Activated CD4-positive, alpha-beta T cell treated with anti-CD3 and anti-CD28 coated beads, Interleukin-2, amount 50 U/mL, for 1 hour (primary cell): ENCODE results near the gene BHMT2.
A peak's percentile ranks its signal among the peaks of the same experiment; 100 is the strongest.

ENCODE experiments used
- DNase-seq: peaks from one replicate; pipeline ENCODE4 v3.0.0-alpha.2; 2020

Gene BHMT2

GRCh38 chr5:79070350-79070667 is 742 bp downstream of the BHMT2 start:
- DNase-seq: no peak

DNA sequence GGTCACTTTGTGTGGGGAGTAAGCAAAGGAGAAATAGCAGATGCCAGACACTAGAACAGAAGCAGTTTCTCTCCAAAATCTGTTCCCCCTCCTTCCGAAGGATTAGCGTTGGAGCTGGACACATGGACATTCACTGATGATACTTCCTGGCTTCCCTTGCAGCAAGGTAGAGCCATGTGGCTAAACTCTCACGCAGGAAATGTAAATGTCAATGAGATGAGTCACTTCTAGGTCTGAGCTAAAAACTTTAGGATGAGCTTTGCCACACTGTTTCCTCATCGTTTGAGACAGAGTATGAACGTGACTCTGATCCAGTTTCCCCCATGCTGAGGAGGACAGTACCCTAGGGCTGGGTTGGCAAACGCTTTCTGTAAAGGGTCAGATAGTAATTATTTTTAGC is 5.1 kb downstream of the BHMT2 start:
- DNase-seq: no peak

GRCh38 chr5:79075646-79076426 is 6.3 kb downstream of the BHMT2 start:
- no peak for DNase-seq

DNA sequence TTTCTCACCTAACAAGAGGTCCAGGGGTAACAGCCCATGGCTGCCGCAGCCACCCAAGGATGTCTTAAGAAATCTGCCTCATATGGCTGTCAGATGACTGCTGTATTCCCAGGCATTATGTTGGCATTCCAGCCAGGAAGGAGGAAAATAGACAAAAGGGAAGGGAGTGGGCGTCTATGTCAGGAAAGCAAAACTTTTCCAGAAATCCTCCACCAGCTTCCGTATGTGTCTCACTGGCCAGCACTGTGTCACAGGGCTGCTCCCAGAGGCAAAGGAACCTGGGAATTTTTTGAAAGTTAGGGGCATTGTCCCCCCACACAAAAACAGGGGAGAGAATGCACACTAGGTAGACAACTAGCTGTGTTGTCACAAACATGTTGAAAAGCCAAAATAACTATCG is 7.3 kb downstream of the BHMT2 start:
- DNase-seq: no peak

- DNase-seq: no peak
Observed at GRCh38 chr5:79077680-79078365, 8.3 kb downstream of the BHMT2 start.

GRCh38 chr5:79080804-79081203 is 11.2 kb downstream of the BHMT2 start:
- no peak for DNase-seq

DNA sequence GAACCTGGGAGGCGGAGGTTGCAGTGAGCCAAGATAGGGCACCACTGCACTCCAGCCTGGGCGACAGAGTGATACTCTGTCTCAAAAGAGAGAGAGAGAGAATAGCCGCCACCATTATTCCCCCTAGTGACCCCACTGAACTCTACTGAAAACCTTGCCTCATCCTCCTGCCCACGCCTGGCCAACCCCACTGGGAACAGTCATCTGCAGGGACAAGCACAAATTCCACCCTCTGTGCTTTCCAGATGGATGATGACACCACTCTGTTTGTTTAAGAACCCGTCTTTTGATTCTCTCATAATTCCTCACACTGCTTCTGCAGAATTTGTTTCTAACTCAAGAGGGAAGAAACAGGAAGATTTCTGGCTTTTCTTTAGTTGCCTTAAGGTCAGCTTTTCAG is 12.2 kb downstream of the BHMT2 start:
- no peak for DNase-seq

DNA sequence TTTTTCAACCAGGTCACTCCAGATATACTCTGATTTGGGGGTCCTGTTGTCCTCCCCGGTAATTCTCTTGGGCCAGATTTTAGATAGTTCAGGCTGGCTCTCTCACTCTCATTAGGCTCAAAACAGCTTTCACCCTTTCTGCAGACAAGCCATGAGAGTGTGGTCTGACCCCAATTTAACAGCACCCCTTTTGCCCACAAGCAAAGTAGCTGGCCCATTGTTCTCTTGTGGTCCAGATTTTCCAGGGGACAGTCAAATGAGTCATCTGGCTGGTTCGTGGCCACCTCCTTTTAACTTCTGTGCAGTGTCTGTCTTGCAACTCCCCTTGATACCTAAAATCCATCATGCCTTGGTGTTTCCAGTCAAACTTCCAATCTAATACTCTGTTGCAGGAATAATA is 16.5 kb downstream of the BHMT2 start:
- no peak for DNase-seq

DNA sequence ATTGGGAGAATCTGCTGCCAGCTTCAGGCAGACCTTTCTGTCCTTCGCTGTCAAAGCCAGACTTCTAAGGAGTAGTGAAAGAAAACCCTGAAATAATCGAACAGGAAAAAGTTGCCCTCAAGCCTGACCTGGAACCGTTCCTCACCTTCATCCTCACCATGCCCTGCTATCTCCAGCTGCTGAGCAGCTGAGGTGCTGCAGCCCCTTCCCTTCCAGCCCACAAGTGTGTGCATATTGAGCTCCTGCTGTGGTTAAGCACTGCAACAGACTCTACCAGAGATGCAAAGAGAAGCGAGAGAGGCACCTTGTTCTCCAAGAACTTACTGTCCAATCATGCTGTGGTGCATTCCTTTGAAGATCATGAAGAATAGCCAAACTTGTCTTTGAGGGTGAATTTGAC is 18.9 kb downstream of the BHMT2 start:
- DNase-seq: no peak

DNA sequence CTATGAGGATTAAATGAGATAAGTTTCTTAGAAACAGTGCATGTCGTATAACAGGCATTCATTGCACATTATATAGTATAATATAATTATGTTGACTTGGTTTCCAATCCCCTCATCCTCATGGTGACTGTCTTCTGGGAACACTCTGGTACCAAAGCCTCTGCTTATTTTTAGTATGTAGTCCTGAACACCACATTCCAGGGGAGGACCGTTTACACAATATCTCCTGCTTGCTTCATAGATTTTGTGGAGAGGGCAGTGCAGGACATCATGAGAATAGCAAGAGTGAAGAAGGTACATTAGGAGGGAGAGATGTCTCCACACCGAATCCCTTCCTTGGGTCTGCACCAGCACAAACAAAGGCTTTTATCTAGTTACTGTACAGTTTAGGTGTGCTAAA is 21.5 kb downstream of the BHMT2 start:
- no peak for DNase-seq

GRCh38 chr5:79093762-79094161 is 24.2 kb downstream of the BHMT2 start:
- DNase-seq: no peak

- DNase-seq: no peak
Observed at GRCh38 chr5:79105868-79106267, 36.3 kb downstream of the BHMT2 start.

DNA sequence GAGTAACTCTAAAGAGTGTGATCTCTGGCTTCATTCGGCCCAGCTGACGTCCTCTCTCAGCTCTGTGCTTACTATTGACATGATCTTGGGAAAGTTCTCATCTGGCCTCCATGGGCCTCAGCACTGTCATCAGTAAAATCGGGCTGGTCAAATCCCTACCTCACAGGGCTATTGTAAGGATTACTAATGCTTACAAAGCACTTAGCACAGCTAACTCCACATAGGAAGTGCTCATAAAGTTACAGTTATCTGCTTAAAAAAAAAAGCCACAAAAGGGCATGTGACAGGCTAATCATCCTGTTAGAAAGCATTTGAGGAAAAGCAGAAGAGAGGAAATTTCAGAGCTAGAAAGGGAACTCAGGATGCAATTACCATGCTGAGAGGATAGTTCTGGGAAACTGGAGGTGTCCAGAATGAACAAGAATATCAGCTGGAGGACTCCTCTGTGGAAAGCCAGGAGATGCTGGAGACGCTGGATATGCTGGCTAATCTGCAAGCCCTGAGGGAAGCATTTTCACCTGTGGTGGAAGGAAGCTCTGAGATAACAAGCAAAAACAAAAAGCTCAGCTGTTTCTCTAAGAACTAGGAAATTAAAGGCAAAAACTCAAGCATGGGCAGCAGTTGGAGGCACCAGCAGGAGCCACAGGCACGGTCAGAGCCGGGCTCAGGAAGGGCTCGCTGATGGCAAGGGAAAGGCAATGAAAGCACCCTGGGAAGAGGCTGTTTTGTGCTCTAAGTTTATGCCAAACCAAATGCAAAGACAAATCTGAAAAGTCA is 37.6 kb downstream of the BHMT2 start:
- DNase-seq: no peak

DNA sequence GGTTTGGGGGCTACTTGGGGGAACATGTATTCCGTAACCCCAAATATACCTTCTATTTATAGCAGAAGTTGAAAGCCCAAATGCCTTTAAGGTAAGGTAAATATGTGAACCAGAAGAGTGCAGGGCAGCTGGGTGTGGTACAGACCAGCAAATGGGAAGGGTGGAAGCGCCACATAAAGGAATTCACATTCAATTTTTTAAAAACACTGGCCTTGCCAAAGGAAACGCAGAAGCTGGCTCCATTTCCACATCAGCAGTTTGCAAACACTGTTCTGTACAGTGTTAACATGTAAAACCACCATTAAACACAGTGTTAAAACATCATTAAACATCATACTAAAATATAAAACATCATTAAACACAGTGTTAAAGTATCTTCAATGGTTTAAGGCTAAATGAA is 38.5 kb downstream of the BHMT2 start:
- no peak for DNase-seq

DNA sequence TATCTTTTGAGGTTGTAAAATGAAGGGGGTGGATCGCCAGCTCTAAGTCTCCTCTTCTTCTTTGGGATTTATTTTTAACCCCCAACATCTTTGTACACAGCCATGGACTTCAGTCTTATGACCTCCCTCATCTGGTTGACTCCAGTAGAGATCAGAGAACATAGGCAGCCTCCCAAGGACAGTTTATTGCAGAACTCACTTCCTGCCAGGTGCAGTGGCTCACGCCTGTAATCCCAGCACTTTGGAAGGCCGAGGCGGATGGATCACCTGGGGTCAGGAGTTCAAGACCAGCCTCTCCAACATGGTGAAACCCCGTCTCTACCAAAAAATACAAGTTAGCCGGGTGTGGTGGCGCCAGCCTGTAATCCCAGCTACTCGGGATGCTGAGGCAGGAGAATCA is 39.2 kb downstream of the BHMT2 start:
- no peak for DNase-seq

- peak; percentile 30 for DNase-seq
Observed at GRCh38 chr5:79109527-79110492, 40.2 kb downstream of the BHMT2 start.

- DNase-seq: no peak
Observed at GRCh38 chr5:79111387-79111959, 41.9 kb downstream of the BHMT2 start, which contains the start of gene BHMT. Gene BHMT (plus strand): TSS chr5:79111809. CDS start chr5:79111886, 77 bp downstream.

GRCh38 chr5:79111960-79112702 is 42.6 kb downstream of the BHMT2 start:
- DNase-seq: no peak

DNA sequence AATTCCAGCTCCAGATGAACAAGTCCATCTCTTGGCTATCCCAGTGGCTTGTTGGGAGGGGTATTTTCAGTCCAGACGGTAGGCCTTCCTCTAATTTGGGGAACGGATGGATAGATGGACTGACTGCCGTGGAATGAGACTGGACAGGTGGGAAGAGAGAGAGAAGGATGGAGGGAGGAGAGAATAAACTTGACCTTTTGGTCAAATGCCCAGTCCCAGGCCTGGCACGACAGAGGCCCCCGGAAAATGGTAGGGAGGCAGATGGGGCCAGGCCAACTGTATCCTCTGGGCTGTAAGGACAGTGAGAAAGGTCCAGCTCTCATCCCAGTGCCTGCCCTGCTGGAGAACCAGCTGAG is 43.1 kb downstream of the BHMT2 start:
- DNase-seq: no peak

- DNase-seq: no peak
Observed at GRCh38 chr5:79119486-79119885, 49.9 kb downstream of the BHMT2 start.

DNA sequence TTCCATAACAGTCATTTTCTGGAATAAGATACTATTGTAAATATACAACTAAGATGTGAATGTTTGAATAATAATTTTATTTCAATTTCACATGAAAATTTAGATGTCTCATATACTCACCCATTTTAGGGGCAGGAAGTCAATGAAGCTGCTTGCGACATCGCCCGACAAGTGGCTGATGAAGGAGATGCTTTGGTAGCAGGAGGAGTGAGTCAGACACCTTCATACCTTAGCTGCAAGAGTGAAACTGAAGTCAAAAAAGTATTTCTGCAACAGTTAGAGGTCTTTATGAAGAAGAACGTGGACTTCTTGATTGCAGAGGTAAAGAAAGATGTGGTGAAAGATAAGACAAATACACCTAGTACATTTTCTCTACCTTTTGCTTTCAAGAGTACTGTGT is 50.7 kb downstream of the BHMT2 start:
- no peak for DNase-seq

GRCh38 chr5:79122973-79123372 is 53.4 kb downstream of the BHMT2 start:
- no peak for DNase-seq
